Progenitor cell of endocrine pancreas (in vitro differentiated cells): ENCODE data around the gene PDXK. TPM values are rescaled to one million over a fixed set of nuclear protein-coding genes. Genes with fewer than 3 reads are reported as not detected.

ENCODE experiments used
- DNase-seq: peaks from one replicate; pipeline ENCODE4 v3.0.0; 2021; ENCODE audit warnings: low spot score; ENCODE audit not compliant: unreplicated experiment
- H3K27ac Mint-ChIP-seq: 2 replicates; pipeline ENCODE4 v1.8.0; 2021; ENCODE audit warnings: mild to moderate bottlenecking, moderate library complexity, mixed read lengths
- H3K27me3 Mint-ChIP-seq: 2 replicates; pipeline ENCODE4 v1.8.0; 2021; ENCODE audit warnings: mixed read lengths
- H3K36me3 Mint-ChIP-seq: 2 replicates; pipeline ENCODE4 v1.8.0; 2022; ENCODE audit warnings: mixed read lengths; ENCODE audit not compliant: insufficient read depth
- H3K4me1 Mint-ChIP-seq: 2 replicates; pipeline ENCODE4 v1.8.0; 2021; ENCODE audit warnings: low read depth, mixed read lengths
- H3K4me3 Mint-ChIP-seq: 2 replicates; pipeline ENCODE4 v1.8.0; 2021; ENCODE audit warnings: low read depth, mild to moderate bottlenecking, moderate library complexity, mixed read lengths
- H3K9me3 Mint-ChIP-seq: 2 replicates; pipeline ENCODE4 v1.8.0; 2021; ENCODE audit warnings: low read depth, mixed read lengths
- CTCF ChIP-seq: fragments of 200-600 bp; sonication (generic); IDR thresholded peaks from one replicate; pipeline ENCODE4 v1.5.0; 2021; ENCODE audit warnings: antibody characterized with exemption, mild to moderate bottlenecking; ENCODE audit not compliant: unreplicated experiment
- total RNA-seq: library from RNA; stranded (reverse); gene quantifications from 2 replicates; pipeline ENCODE4 v1.2.1, GENCODE V29; 2021

PDXK gene
- total RNA-seq, 1 donor from 2014 or later: 57.6 TPM

- Mint-ChIP-seq H3K4me3 (no peak overlapping the region), H3K27me3 (no peaks in the 10 kb centered on the region), H3K36me3 (peaks cover 4% of the 10 kb centered on the region), H3K27ac (no peak overlapping the region), H3K9me3 (no peaks in the 10 kb centered on the region), H3K4me1 (peaks cover 12% of the 10 kb centered on the region)
- no peak for TF ChIP-seq CTCF
- DNase-seq: no peak
Observed at GRCh38 chr21:43699933-43700599, 18.9 kb upstream of the PDXK start.

GRCh38 chr21:43701936-43702784 is 16.8 kb upstream of the PDXK start:
- H3K9me3 Mint-ChIP-seq: no peaks in the 10 kb centered on the region
- H3K4me1 Mint-ChIP-seq: peaks cover 12% of the 10 kb centered on the region
- no peak overlapping the region for H3K4me3 Mint-ChIP-seq
- TF ChIP-seq CTCF: no peak
- no peaks in the 10 kb centered on the region for H3K27me3 Mint-ChIP-seq
- no peak for DNase-seq
- no peaks in the 10 kb centered on the region for H3K36me3 Mint-ChIP-seq
- peak overlapping the region; percentile 11 for H3K27ac Mint-ChIP-seq

GRCh38 chr21:43702785-43703034 is 16.2 kb upstream of the PDXK start:
- H3K36me3 Mint-ChIP-seq: no peaks in the 10 kb centered on the region
- H3K27ac Mint-ChIP-seq: peak overlapping the region; percentile 11
- H3K27me3 Mint-ChIP-seq: no peaks in the 10 kb centered on the region
- H3K4me3 Mint-ChIP-seq: peak overlapping the region; percentile 3
- H3K9me3 Mint-ChIP-seq: no peaks in the 10 kb centered on the region
- DNase-seq: no peak
- peaks cover 12% of the 10 kb centered on the region for H3K4me1 Mint-ChIP-seq
- no peak for TF ChIP-seq CTCF

- peaks cover 12% of the 10 kb centered on the region for H3K4me1 Mint-ChIP-seq
- no peaks in the 10 kb centered on the region for H3K9me3 Mint-ChIP-seq
- no peak for DNase-seq
- H3K36me3 Mint-ChIP-seq: no peaks in the 10 kb centered on the region
- H3K4me3 Mint-ChIP-seq: peak overlapping the region; percentile 3
- H3K27ac Mint-ChIP-seq: peak overlapping the region; percentile 71
- no peak for TF ChIP-seq CTCF
- no peaks in the 10 kb centered on the region for H3K27me3 Mint-ChIP-seq
Observed at GRCh38 chr21:43703035-43703880, 15.7 kb upstream of the PDXK start.

- Mint-ChIP-seq H3K4me3 (no peak overlapping the region), H3K4me1 (peaks cover 18% of the 10 kb centered on the region), H3K27me3 (no peaks in the 10 kb centered on the region), H3K9me3 (no peaks in the 10 kb centered on the region), H3K36me3 (no peaks in the 10 kb centered on the region), H3K27ac (no peak overlapping the region)
- no peak for DNase-seq
- no peak for TF ChIP-seq CTCF
Observed at GRCh38 chr21:43707462-43707861, 11.5 kb upstream of the PDXK start.
